ENCODE data around the gene SHLD2. TPM values are rescaled to one million over a fixed set of nuclear protein-coding genes. Genes with fewer than 3 reads are reported as not detected.

SHLD2 gene
- total and polyA plus RNA-seq, 2 of the 13 experiments (the other 11 are each of a cell fraction or from before 2014, with no cell fraction given), result 25.7 to 53.7 TPM

DNA sequence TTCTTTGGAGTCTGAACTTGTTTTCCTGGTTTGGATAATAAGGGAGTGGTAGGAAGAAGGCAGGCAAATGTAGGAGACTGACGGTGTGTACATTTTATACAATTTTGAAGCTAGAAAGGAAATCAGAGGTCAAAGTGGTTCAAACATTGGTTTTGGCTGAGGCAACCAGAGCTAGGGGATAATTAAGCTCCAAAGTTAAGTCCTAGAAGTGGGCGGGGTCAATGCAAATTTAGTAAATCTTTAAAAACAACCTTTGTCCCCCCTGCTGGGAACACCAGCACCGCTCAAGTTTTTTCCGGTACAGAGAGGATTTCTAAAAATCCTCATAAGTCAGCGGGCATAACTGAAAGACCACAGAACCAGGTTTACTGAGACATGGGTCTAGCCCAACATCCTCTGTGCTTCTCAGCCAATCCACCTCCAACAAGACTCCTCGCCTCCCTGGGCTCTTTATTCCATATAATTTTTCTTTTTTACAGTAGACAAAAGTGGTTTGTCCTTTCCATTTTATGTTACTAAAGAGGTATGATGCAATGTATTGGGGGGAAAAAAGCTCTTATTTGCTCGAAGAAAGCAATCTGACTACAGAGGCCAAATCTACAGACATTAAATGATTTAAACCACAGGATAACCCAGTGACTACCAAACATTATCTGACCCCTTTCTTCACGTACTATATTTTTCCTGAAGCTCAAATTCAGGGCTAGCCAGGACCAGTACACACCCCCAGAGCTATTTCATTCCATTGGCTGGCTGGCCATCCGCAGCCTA lies 2.0 kb upstream of the SHLD2 start (continued):
- TF ChIP-seq MAF1 (CRISPR knock-in tag; IDR thresholded peaks at IDR 0.05; ENCODE audit: borderline replicate concordance), result no peak
- no peak for TF ChIP-seq PTBP1 (IDR thresholded peaks at IDR 0.05; ENCODE audit: low read depth, low read length, poor library complexity, severe bottlenecking)
- no peak for TF ChIP-seq ATF7 (IDR thresholded peaks at IDR 0.05)
- no peak for TF ChIP-seq ATF7 (CRISPR knock-in tag; IDR thresholded peaks at IDR 0.05)
- TF ChIP-seq ZFP62 (CRISPR knock-in tag; IDR thresholded peaks at IDR 0.05), result no peak
- no peak for TF ChIP-seq KLF13 (CRISPR knock-in tag; IDR thresholded peaks at IDR 0.05)
- no peak for TF ChIP-seq IKZF4 (CRISPR knock-in tag; IDR thresholded peaks at IDR 0.05; ENCODE audit: borderline replicate concordance, low read depth, not compliant biosample characterization)
- TF ChIP-seq, protein P1, sequence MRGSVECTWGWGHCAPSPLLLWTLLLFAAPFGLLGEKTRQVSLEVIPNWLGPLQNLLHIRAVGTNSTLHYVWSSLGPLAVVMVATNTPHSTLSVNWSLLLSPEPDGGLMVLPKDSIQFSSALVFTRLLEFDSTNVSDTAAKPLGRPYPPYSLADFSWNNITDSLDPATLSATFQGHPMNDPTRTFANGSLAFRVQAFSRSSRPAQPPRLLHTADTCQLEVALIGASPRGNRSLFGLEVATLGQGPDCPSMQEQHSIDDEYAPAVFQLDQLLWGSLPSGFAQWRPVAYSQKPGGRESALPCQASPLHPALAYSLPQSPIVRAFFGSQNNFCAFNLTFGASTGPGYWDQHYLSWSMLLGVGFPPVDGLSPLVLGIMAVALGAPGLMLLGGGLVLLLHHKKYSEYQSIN (CRISPR knock-in tag; IDR thresholded peaks at IDR 0.05; ENCODE audit: borderline replicate concordance), result no peak
- no peak for TF ChIP-seq THAP9 (CRISPR knock-in tag; IDR thresholded peaks at IDR 0.05; ENCODE audit: borderline replicate concordance)
- no peak for TF ChIP-seq ZNF121 (CRISPR knock-in tag; IDR thresholded peaks at IDR 0.05)
- TF ChIP-seq, protein P2, sequence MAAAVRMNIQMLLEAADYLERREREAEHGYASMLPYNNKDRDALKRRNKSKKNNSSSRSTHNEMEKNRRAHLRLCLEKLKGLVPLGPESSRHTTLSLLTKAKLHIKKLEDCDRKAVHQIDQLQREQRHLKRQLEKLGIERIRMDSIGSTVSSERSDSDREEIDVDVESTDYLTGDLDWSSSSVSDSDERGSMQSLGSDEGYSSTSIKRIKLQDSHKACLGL (CRISPR knock-in tag; IDR thresholded peaks at IDR 0.05), result no peak
- no peak for TF ChIP-seq HDAC2 (CRISPR knock-in tag; IDR thresholded peaks at IDR 0.05)
- TF ChIP-seq, protein P3, sequence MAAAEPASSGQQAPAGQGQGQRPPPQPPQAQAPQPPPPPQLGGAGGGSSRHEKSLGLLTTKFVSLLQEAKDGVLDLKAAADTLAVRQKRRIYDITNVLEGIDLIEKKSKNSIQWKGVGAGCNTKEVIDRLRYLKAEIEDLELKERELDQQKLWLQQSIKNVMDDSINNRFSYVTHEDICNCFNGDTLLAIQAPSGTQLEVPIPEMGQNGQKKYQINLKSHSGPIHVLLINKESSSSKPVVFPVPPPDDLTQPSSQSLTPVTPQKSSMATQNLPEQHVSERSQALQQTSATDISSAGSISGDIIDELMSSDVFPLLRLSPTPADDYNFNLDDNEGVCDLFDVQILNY (CRISPR knock-in tag; conservative IDR thresholded peaks at IDR 0.05), result no peak
- TF ChIP-seq SOX13 (IDR thresholded peaks at IDR 0.05), result no peak
- no peak; a peak in 1 of 4 replicates for TF ChIP-seq SOX13 (CRISPR knock-in tag; conservative IDR thresholded peaks at IDR 0.05 in 1 of 2, IDR thresholded peaks at IDR 0.05 in 1 of 2)
- TF ChIP-seq BRD4 (CRISPR knock-in tag; IDR thresholded peaks at IDR 0.05), result no peak
- TF ChIP-seq ZNF83 (CRISPR knock-in tag; IDR thresholded peaks at IDR 0.05; ENCODE audit: borderline replicate concordance), result no peak
- TF ChIP-seq, protein P4, sequence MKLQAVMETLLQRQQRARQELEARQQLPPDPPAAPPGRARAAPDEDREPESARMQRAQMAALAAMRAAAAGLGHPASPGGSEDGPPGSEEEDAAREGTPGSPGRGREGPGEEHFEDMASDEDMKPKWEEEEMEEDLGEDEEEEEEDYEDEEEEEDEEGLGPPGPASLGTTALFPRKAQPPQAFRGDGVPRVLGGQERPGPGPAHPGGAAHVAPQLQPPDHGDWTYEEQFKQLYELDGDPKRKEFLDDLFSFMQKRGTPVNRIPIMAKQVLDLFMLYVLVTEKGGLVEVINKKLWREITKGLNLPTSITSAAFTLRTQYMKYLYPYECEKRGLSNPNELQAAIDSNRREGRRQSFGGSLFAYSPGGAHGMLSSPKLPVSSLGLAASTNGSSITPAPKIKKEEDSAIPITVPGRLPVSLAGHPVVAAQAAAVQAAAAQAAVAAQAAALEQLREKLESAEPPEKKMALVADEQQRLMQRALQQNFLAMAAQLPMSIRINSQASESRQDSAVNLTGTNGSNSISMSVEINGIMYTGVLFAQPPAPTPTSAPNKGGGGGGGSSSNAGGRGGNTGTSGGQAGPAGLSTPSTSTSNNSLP (IDR thresholded peaks at IDR 0.05; ENCODE audit: low read depth, low read length), result peak; percentile 64
- no peak for TF ChIP-seq ZNF737 (CRISPR knock-in tag; IDR thresholded peaks at IDR 0.05; ENCODE audit: borderline replicate concordance)
- TF ChIP-seq FOSL1 (CRISPR knock-in tag; IDR thresholded peaks at IDR 0.05; ENCODE audit: borderline replicate concordance), result no peak
- TF ChIP-seq ZBTB7A (CRISPR knock-in tag; IDR thresholded peaks at IDR 0.05), result no peak
- no peak for TF ChIP-seq ZNF207 (IDR thresholded peaks at IDR 0.05; ENCODE audit: borderline replicate concordance)
- TF ChIP-seq ATF1 (CRISPR knock-in tag; IDR thresholded peaks at IDR 0.05), result no peak
- peak; percentile 84 for TF ChIP-seq PHF21A (CRISPR knock-in tag; IDR thresholded peaks at IDR 0.05)
